Tibial nerve (tissue), 4 donors: ENCODE measurements around the gene SP100. TPM values are rescaled to one million over a fixed set of nuclear protein-coding genes. Genes with fewer than 3 reads are reported as not detected.

ENCODE experiments used
- DNase-seq, 2 donors: peaks; one replicate each; pipeline ENCODE4 v3.0.0-alpha.2; 2019; ENCODE audit warnings: low spot score in 2 of 2
- H3K27ac ChIP-seq, 4 donors: fragments of 200-600 bp; sonication (generic) in 3 of 4; one replicate each; pipeline ENCODE4 v1.5.1; 2017 to 2019; ENCODE audit warnings: mild to moderate bottlenecking in 1 of 4
- H3K27me3 ChIP-seq, 2 donors: fragments of 200-600 bp; sonication (generic) in 1 of 2; one replicate each; pipeline versions ENCODE4 v1.5.1 to v1.6.0; 2017 to 2019
- H3K36me3 ChIP-seq, 3 donors: fragments of 200-600 bp; sonication (generic); one replicate each; pipeline ENCODE4 v1.5.1; 2018 to 2019
- H3K4me1 ChIP-seq, 4 donors: fragments of 200-600 bp; sonication (generic) in 3 of 4; one replicate each; pipeline ENCODE4 v1.5.1; 2017 to 2019
- H3K4me3 ChIP-seq, 4 donors: fragments of 200-600 bp; sonication (generic) in 3 of 4; one replicate each; pipeline ENCODE4 v1.5.1; 2017 to 2019; ENCODE audit warnings: mild to moderate bottlenecking in 1 of 4, moderate library complexity in 1 of 4
- H3K9me3 ChIP-seq, 4 donors: fragments of 200-600 bp; sonication (generic) in 3 of 4; one replicate each; pipeline ENCODE4 v1.5.1; 2017 to 2019
- CTCF ChIP-seq, 5 experiments: fragments of 200-600 bp in 3 of 5; fragments of 450-650 bp in 2 of 5; sonication (generic) in 3 of 5; IDR thresholded peaks; one replicate each; pipeline ENCODE4 v1.5.1; 2016 to 2019; ENCODE audit warnings: antibody characterized with exemption in 5 of 5, mild to moderate bottlenecking in 3 of 5, moderate library complexity in 2 of 5
- EP300 ChIP-seq, 2 donors: sonication (generic); formaldehyde crosslinking; IDR thresholded peaks; one replicate each; pipeline ENCODE4 v1.6.1; 2017; ENCODE audit warnings: antibody characterized with exemption in 2 of 2, mild to moderate bottlenecking in 1 of 2
- POLR2A ChIP-seq, 2 donors: fragments of 450-650 bp; IDR thresholded peaks; one replicate each; pipeline ENCODE4 v1.6.1; 2017; ENCODE audit warnings: antibody characterized with exemption in 2 of 2, mild to moderate bottlenecking in 2 of 2, moderate library complexity in 2 of 2
- WGBS, 2 donors: methylation state at CpG; one replicate each; pipeline ENCODE4 v1.1.5; 2018; 5-methylcytosine and 5-hydroxymethylcytosine counted together
- total RNA-seq, 4 donors: library from RNA; depleted of rRNA; stranded (reverse); fragments of >200 nt; gene quantifications; one replicate each; pipeline ENCODE4 v1.1.0, GENCODE V29; 2016

Gene SP100
- total RNA-seq, 4 donors from 2014 or later, result 84.1 to 126 (median 108) TPM

GRCh38 chr2:230552181-230552580 lies 136.2 kb downstream of the SP100 start:
- TF ChIP-seq CTCF (IDR thresholded peaks at IDR 0.05), result no peak
- TF ChIP-seq POLR2A (IDR thresholded peaks at IDR 0.05), result no peak
- no peak for TF ChIP-seq EP300 (IDR thresholded peaks at IDR 0.05)
- DNase-seq, result no peak
- H3K4me1 ChIP-seq, result no peaks in the 10 kb centered on the region
- no peaks in the 10 kb centered on the region for H3K36me3 ChIP-seq
- no peak overlapping the region for H3K4me3 ChIP-seq
- WGBS, 2 donors, result 38 to 73% methylated on average over 2 of the region's 2 CpGs
- H3K27me3 ChIP-seq, result no peaks in the 10 kb centered on the region
- H3K27ac ChIP-seq, result no peak overlapping the region
- H3K9me3 ChIP-seq, result peaks cover 0 to 18% (median 0%) of the 10 kb centered on the region in 4 donors

- H3K27me3 ChIP-seq, result no peaks in the 10 kb centered on the region
- no peak overlapping the region for H3K4me3 ChIP-seq
- TF ChIP-seq CTCF (IDR thresholded peaks at IDR 0.05), result no peak
- no peak for TF ChIP-seq POLR2A (IDR thresholded peaks at IDR 0.05)
- no peak for TF ChIP-seq EP300 (IDR thresholded peaks at IDR 0.05)
- H3K4me1 ChIP-seq, result no peaks in the 10 kb centered on the region
- no peak overlapping the region for H3K27ac ChIP-seq
- no peak for DNase-seq
- no peaks in the 10 kb centered on the region for H3K36me3 ChIP-seq
- WGBS, 2 donors, result 51 to 63% methylated on average over 1 of the region's 1 CpG
- peaks cover 0 to 23% (median 0%) of the 10 kb centered on the region in 4 donors for H3K9me3 ChIP-seq
Measured at GRCh38 chr2:230557065-230557464, 141.1 kb downstream of the SP100 start.

- DNase-seq, result no peak
- no peaks in the 10 kb centered on the region for H3K27me3 ChIP-seq
- no peak overlapping the region for H3K27ac ChIP-seq
- no peaks in the 10 kb centered on the region for H3K4me1 ChIP-seq
- H3K9me3 ChIP-seq, result no peaks in the 10 kb centered on the region
- no peaks in the 10 kb centered on the region for H3K36me3 ChIP-seq
- no peak for TF ChIP-seq POLR2A (IDR thresholded peaks at IDR 0.05)
- TF ChIP-seq EP300 (IDR thresholded peaks at IDR 0.05), result no peak
- TF ChIP-seq CTCF (IDR thresholded peaks at IDR 0.05), result no peak
- 59 to 69% methylated on average over 11 of the region's 11 CpGs for WGBS, 2 donors
- no peak overlapping the region for H3K4me3 ChIP-seq
Measured at GRCh38 chr2:230564805-230565779, 149.1 kb downstream of the SP100 start.

GRCh38 chr2:230569298-230569697 lies 153.3 kb downstream of the SP100 start:
- H3K36me3 ChIP-seq, result no peaks in the 10 kb centered on the region
- H3K4me1 ChIP-seq, result no peaks in the 10 kb centered on the region
- WGBS, 2 donors, result 84 to 93% methylated on average over 2 of the region's 2 CpGs
- H3K27ac ChIP-seq, result no peak overlapping the region
- H3K4me3 ChIP-seq, result no peak overlapping the region
- no peak for DNase-seq
- peaks cover 0 to 10% (median 0%) of the 10 kb centered on the region in 4 donors for H3K9me3 ChIP-seq
- no peaks in the 10 kb centered on the region for H3K27me3 ChIP-seq
- TF ChIP-seq EP300 (IDR thresholded peaks at IDR 0.05) (no peak), CTCF (IDR thresholded peaks at IDR 0.05) (no peak), POLR2A (IDR thresholded peaks at IDR 0.05) (no peak)

- Histone ChIP-seq H3K36me3 (no peaks in the 10 kb centered on the region), H3K9me3 (peaks cover 0 to 22% (median 0%) of the 10 kb centered on the region in 4 donors), H3K4me1 (no peaks in the 10 kb centered on the region), H3K27ac (no peak overlapping the region), H3K27me3 (no peaks in the 10 kb centered on the region), H3K4me3 (no peak overlapping the region)
- TF ChIP-seq CTCF (IDR thresholded peaks at IDR 0.05) (no peak), POLR2A (IDR thresholded peaks at IDR 0.05) (no peak), EP300 (IDR thresholded peaks at IDR 0.05) (no peak)
- DNase-seq, result no peak
- WGBS, 2 donors, result 86 to 95% methylated on average over 1 of the region's 1 CpG
Measured at GRCh38 chr2:230570987-230571386, 155.0 kb downstream of the SP100 start.
